Measurements from ENCODE around the gene HCFC2. TPM values are rescaled to one million over a fixed set of nuclear protein-coding genes. Genes with fewer than 3 reads are reported as not detected.

Gene HCFC2
- total and polyA plus RNA-seq, 10 donors, result 4.3 to 18.6 (median 16.6) TPM

GRCh38 chr12:104137902-104138796 is 73.8 kb downstream of the HCFC2 start, which contains the start of gene NFYB:
Gene NFYB (minus strand): TSS chr12:104138210. CDS start chr12:104135453, 2,757 bp downstream.
- TF ChIP-seq POLR2A (IDR thresholded peaks at IDR 0.05), result peak in 1 of 3 donors; percentile 70
- peak; percentile 78 to 87 (median 83) for TF ChIP-seq POLR2AphosphoS5 (IDR thresholded peaks at IDR 0.05)
- TF ChIP-seq, protein P1, sequence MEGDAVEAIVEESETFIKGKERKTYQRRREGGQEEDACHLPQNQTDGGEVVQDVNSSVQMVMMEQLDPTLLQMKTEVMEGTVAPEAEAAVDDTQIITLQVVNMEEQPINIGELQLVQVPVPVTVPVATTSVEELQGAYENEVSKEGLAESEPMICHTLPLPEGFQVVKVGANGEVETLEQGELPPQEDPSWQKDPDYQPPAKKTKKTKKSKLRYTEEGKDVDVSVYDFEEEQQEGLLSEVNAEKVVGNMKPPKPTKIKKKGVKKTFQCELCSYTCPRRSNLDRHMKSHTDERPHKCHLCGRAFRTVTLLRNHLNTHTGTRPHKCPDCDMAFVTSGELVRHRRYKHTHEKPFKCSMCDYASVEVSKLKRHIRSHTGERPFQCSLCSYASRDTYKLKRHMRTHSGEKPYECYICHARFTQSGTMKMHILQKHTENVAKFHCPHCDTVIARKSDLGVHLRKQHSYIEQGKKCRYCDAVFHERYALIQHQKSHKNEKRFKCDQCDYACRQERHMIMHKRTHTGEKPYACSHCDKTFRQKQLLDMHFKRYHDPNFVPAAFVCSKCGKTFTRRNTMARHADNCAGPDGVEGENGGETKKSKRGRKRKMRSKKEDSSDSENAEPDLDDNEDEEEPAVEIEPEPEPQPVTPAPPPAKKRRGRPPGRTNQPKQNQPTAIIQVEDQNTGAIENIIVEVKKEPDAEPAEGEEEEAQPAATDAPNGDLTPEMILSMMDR (IDR thresholded peaks at IDR 0.05 in 8 of 11, conservative IDR thresholded peaks at IDR 0.05 in 3 of 11), result no peak
- H3K36me3 ChIP-seq, result peaks cover 0 to 20% (median 6%) of the 10 kb centered on the region in 6 donors
- peaks cover 11 to 56% (median 40%) of the 10 kb centered on the region in 6 donors for H3K4me1 ChIP-seq
- H3K4me3 ChIP-seq, result peak within 1 kb of the TSS; percentile 61 to 80 (median 68)
- peak within 1 kb of the TSS; percentile 80 to 95 (median 88) for H3K27ac ChIP-seq
- intact Hi-C loops (cut with DNase I; ENCODE audit: low total_unique reads), result no loop called here
- DNase-seq, result peak; percentile 97
- H3K9me3 ChIP-seq, result no peaks in the 10 kb centered on the region
- WGBS, 5 donors, result 5 to 19% (median 7%) methylated on average over 33 to 111 of the region's 111 CpGs
- no peaks in the 10 kb centered on the region for H3K27me3 ChIP-seq (replicated peaks in 1 of 7)

DNA sequence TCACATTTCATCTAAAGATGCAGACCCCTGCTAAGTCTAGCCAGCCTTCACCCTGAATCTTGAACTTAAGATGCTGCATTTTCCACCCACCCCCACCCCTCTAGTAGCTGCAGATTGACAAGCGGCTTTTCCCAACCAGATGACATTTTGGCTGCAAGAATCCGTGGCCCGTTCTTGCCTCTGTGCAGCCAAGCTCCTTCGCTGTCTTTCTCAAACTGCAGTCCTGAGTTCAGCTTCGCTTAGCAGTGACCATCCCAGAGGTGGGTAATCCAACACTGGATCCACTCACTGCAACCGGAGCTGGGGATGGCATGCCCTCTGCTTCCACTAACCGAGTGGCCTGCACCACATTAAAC is 74.4 kb downstream of the HCFC2 start:
- 93 to 98% (median 94%) methylated on average over 7 of the region's 7 CpGs for WGBS, 5 donors
- H3K36me3 ChIP-seq, result peaks cover 0 to 14% (median 3%) of the 10 kb centered on the region in 6 donors
- no peaks in the 10 kb centered on the region for H3K9me3 ChIP-seq
- no peaks in the 10 kb centered on the region for H3K27me3 ChIP-seq (replicated peaks in 1 of 7)
- H3K4me3 ChIP-seq, result peak overlapping the region in 5 of 8 donors; percentile 30 to 80 (median 74)
- DNase-seq, result no peak
- H3K4me1 ChIP-seq, result peaks cover 11 to 52% (median 37%) of the 10 kb centered on the region in 6 donors
- TF ChIP-seq POLR2AphosphoS5 (IDR thresholded peaks at IDR 0.05) (no peak), POLR2A (IDR thresholded peaks at IDR 0.05) (no peak)
- TF ChIP-seq, protein P1 (IDR thresholded peaks at IDR 0.05 in 8 of 11, conservative IDR thresholded peaks at IDR 0.05 in 3 of 11), result no peak
- H3K27ac ChIP-seq, result peak overlapping the region in 4 of 8 donors; percentile 72 to 95 (median 82)
- intact Hi-C loops (cut with DNase I; ENCODE audit: low total_unique reads), result no loop called here

DNA sequence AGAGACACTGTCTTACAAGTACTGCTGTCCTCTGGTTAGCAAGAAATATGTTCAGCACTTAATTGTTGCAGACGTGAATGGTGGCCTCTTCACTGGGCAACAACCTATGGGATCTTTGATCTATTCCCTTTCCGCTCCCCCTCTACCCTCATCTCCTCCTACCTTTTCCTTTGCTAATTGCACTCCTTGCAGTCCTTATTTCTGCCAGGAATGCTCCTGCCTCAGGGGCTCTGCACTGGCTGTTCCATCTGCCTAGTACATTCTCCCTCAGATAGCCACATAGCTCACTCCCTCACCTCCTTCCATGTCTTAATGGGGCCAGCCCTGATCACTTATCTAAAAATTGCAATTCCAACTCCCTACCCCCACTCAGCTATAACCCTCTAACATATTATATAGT is 78.2 kb downstream of the HCFC2 start:
- intact Hi-C loops (cut with DNase I; ENCODE audit: low total_unique reads), result no loop called here
- no peaks in the 10 kb centered on the region for H3K36me3 ChIP-seq
- no peaks in the 10 kb centered on the region for H3K9me3 ChIP-seq
- H3K4me3 ChIP-seq, result no peak overlapping the region
- WGBS, 5 donors, result 85 to 96% (median 92%) methylated on average over 2 of the region's 2 CpGs
- TF ChIP-seq POLR2A (IDR thresholded peaks at IDR 0.05), result no peak
- TF ChIP-seq, protein P1 (IDR thresholded peaks at IDR 0.05 in 8 of 11, conservative IDR thresholded peaks at IDR 0.05 in 3 of 11), result no peak
- TF ChIP-seq POLR2AphosphoS5 (IDR thresholded peaks at IDR 0.05), result no peak
- peaks cover 0 to 16% (median 7%) of the 10 kb centered on the region in 6 donors for H3K4me1 ChIP-seq
- no peak for DNase-seq
- peaks cover 0 to 7% (median 0%) of the 10 kb centered on the region in 7 donors for H3K27me3 ChIP-seq (replicated peaks in 1 of 7)
- no peak overlapping the region for H3K27ac ChIP-seq

GRCh38 chr12:104143002-104143401 is 78.7 kb downstream of the HCFC2 start:
- TF ChIP-seq POLR2A (IDR thresholded peaks at IDR 0.05), result no peak
- TF ChIP-seq, protein P1 (IDR thresholded peaks at IDR 0.05 in 8 of 11, conservative IDR thresholded peaks at IDR 0.05 in 3 of 11), result no peak
- TF ChIP-seq POLR2AphosphoS5 (IDR thresholded peaks at IDR 0.05), result no peak
- H3K36me3 ChIP-seq, result no peaks in the 10 kb centered on the region
- no peak overlapping the region for H3K27ac ChIP-seq
- no peak for DNase-seq
- peaks cover 0 to 7% (median 0%) of the 10 kb centered on the region in 7 donors for H3K27me3 ChIP-seq (replicated peaks in 1 of 7)
- H3K4me3 ChIP-seq, result no peak overlapping the region
- no peaks in the 10 kb centered on the region for H3K9me3 ChIP-seq
- intact Hi-C loops (cut with DNase I; ENCODE audit: low total_unique reads), result no loop called here
- H3K4me1 ChIP-seq, result peaks cover 0 to 16% (median 7%) of the 10 kb centered on the region in 6 donors
